Activated CD4-positive, alpha-beta T cell treated with anti-CD3 and anti-CD28 coated beads for 36 hours (primary cell): ENCODE measurements around the gene KISS1. TPM values are rescaled to one million over a fixed set of nuclear protein-coding genes. Genes with fewer than 3 reads are reported as not detected.

ENCODE experiments used
- ATAC-seq: fragments of 200-7000 bp; cut with Tn5 transposase; one replicate; pipeline ENCODE4 v1.10.0; 2021; ENCODE audit warnings: mild to moderate bottlenecking, moderate library complexity
- CTCF ChIA-PET: fragments of 350-600 bp; sonication (Branson Sonifier 250); formaldehyde crosslinking; loops from one replicate; lab custom pipeline; 2021; ENCODE audit warnings: antibody characterized with exemption; lab: Charles Lee
- POLR2A ChIA-PET: fragments of 350-600 bp; sonication (Branson Sonifier 250); formaldehyde crosslinking; loops from one replicate; lab custom pipeline; 2021; ENCODE audit warnings: antibody characterized with exemption, inconsistent platforms; lab: Charles Lee
- DNase-seq: peaks from one replicate; pipeline ENCODE4 v3.0.0-alpha.2; 2020
- H3K27ac Mint-ChIP-seq: one replicate; pipeline ENCODE4 v1.8.0; 2021; ENCODE audit warnings: mixed read lengths
- H3K27me3 Mint-ChIP-seq: one replicate; pipeline ENCODE4 v1.8.0; 2021; ENCODE audit warnings: mixed read lengths
- H3K36me3 Mint-ChIP-seq: one replicate; pipeline ENCODE4 v1.8.0; 2021; ENCODE audit warnings: low read depth, mixed read lengths
- H3K4me1 Mint-ChIP-seq: one replicate; pipeline ENCODE4 v1.8.0; 2021; ENCODE audit warnings: mixed read lengths
- H3K4me3 Mint-ChIP-seq: one replicate; pipeline ENCODE4 v1.8.0; 2021; ENCODE audit warnings: mild to moderate bottlenecking, moderate library complexity, mixed read lengths
- H3K9me3 Mint-ChIP-seq: one replicate; pipeline ENCODE4 v1.8.0; 2021; ENCODE audit warnings: low read depth, mixed read lengths
- intact Hi-C, 2 experiments: fragments of 100-400 bp; cut with DNase I in 1 of 2; cut with micrococcal nuclease in 1 of 2; formaldehyde crosslinking; loops; one replicate each; pipeline versions ENCODE4 v1.14.2 to v1.15.1; 2022 to 2024; cut with DNase I, micrococcal nuclease
- total RNA-seq, 2 experiments: library from RNA; stranded (reverse); gene quantifications; one replicate each; pipeline ENCODE4 v1.2.3, GENCODE V29; 2021

The KISS1 gene
- total RNA-seq, 2 experiments from 2014 or later = not detected

- intact Hi-C loops = no loop called here
- no peaks in the 10 kb centered on the region for H3K36me3 Mint-ChIP-seq
- DNase-seq (no peak), ATAC-seq (no peak)
- H3K9me3 Mint-ChIP-seq = no peaks in the 10 kb centered on the region
- H3K4me1 Mint-ChIP-seq = no peaks in the 10 kb centered on the region
- H3K4me3 Mint-ChIP-seq = no peak overlapping the region
- H3K27ac Mint-ChIP-seq = no peak overlapping the region
- H3K27me3 Mint-ChIP-seq = no peaks in the 10 kb centered on the region
- ChIA-PET POLR2A (no interaction called here), CTCF (interaction anchor here (0.5 to 2.2 kb wide), 6 partner anchors 14 to 1063 kb away, joined by 3 to 7 read pairs (median 3); partner anchors contain the start of gene GOLT1A)
Observed at GRCh38 chr1:204227996-204228785, 31.9 kb upstream of the KISS1 start.

GRCh38 chr1:204227351-204227750 lies 31.1 kb upstream of the KISS1 start:
- ATAC-seq = no peak
- H3K4me1 Mint-ChIP-seq = no peaks in the 10 kb centered on the region
- CTCF ChIA-PET = interaction anchor here (0.7 to 0.9 kb wide), 2 partner anchors 136 to 1062 kb away, joined by 3 to 5 read pairs; no protein-coding TSS in a partner anchor
- no peaks in the 10 kb centered on the region for H3K9me3 Mint-ChIP-seq
- intact Hi-C loops = no loop called here
- DNase-seq = no peak
- no peak overlapping the region for H3K27ac Mint-ChIP-seq
- no peak overlapping the region for H3K4me3 Mint-ChIP-seq
- no peaks in the 10 kb centered on the region for H3K36me3 Mint-ChIP-seq
- POLR2A ChIA-PET = interaction anchor here (0.6 kb wide), 1 partner anchor 816 kb away, joined by 3 read pairs; no protein-coding TSS in a partner anchor
- no peaks in the 10 kb centered on the region for H3K27me3 Mint-ChIP-seq

GRCh38 chr1:204225841-204226735 lies 29.8 kb upstream of the KISS1 start:
- ChIA-PET POLR2A (no interaction called here), CTCF (no interaction called here)
- Mint-ChIP-seq H3K27me3 (no peaks in the 10 kb centered on the region), H3K4me3 (no peak overlapping the region), H3K9me3 (no peaks in the 10 kb centered on the region), H3K27ac (no peak overlapping the region), H3K36me3 (no peaks in the 10 kb centered on the region), H3K4me1 (no peaks in the 10 kb centered on the region)
- DNase-seq (no peak), ATAC-seq (no peak)
- intact Hi-C loops = no loop called here

- ChIA-PET CTCF (interaction anchor here (0.7 kb wide), 1 partner anchor 35 kb away, joined by 3 read pairs; no protein-coding TSS in a partner anchor), POLR2A (no interaction called here)
- Mint-ChIP-seq H3K27me3 (no peaks in the 10 kb centered on the region), H3K9me3 (no peaks in the 10 kb centered on the region), H3K4me3 (no peak overlapping the region), H3K4me1 (no peaks in the 10 kb centered on the region), H3K36me3 (no peaks in the 10 kb centered on the region), H3K27ac (no peak overlapping the region)
- DNase-seq (no peak), ATAC-seq (no peak)
- intact Hi-C loops = no loop called here
Observed at GRCh38 chr1:204224655-204225054, 28.4 kb upstream of the KISS1 start.

GRCh38 chr1:204223129-204223860 lies 27.0 kb upstream of the KISS1 start:
- Mint-ChIP-seq H3K4me1 (peaks cover 3% of the 10 kb centered on the region), H3K36me3 (no peaks in the 10 kb centered on the region), H3K27ac (no peak overlapping the region), H3K4me3 (no peak overlapping the region), H3K9me3 (no peaks in the 10 kb centered on the region), H3K27me3 (no peaks in the 10 kb centered on the region)
- ChIA-PET CTCF (interaction anchor here (0.8 kb wide), 1 partner anchor 16 kb away, joined by 3 read pairs; no protein-coding TSS in a partner anchor), POLR2A (no interaction called here)
- DNase-seq (no peak), ATAC-seq (no peak)
- intact Hi-C loops = no loop called here

GRCh38 chr1:204222764-204223055 lies 26.4 kb upstream of the KISS1 start:
- no peak for ATAC-seq
- Mint-ChIP-seq H3K36me3 (no peaks in the 10 kb centered on the region), H3K27ac (no peak overlapping the region), H3K27me3 (no peaks in the 10 kb centered on the region), H3K4me3 (no peak overlapping the region), H3K4me1 (peaks cover 3% of the 10 kb centered on the region), H3K9me3 (no peaks in the 10 kb centered on the region)
- intact Hi-C loops = no loop called here
- POLR2A ChIA-PET = no interaction called here
- CTCF ChIA-PET = interaction anchor here (0.8 kb wide), 1 partner anchor 16 kb away, joined by 3 read pairs; no protein-coding TSS in a partner anchor
- DNase-seq = no peak

GRCh38 chr1:204222006-204222763 lies 25.9 kb upstream of the KISS1 start:
- Mint-ChIP-seq H3K9me3 (no peaks in the 10 kb centered on the region), H3K27me3 (no peaks in the 10 kb centered on the region), H3K36me3 (no peaks in the 10 kb centered on the region), H3K4me1 (peaks cover 3% of the 10 kb centered on the region), H3K27ac (no peak overlapping the region), H3K4me3 (no peak overlapping the region)
- CTCF ChIA-PET = interaction anchor here (0.8 kb wide), 1 partner anchor 15 kb away, joined by 3 read pairs; no protein-coding TSS in a partner anchor
- no peak for DNase-seq
- ATAC-seq = no peak
- intact Hi-C loops = no loop called here
- POLR2A ChIA-PET = no interaction called here

- no peak for DNase-seq
- Mint-ChIP-seq H3K36me3 (no peaks in the 10 kb centered on the region), H3K27ac (no peak overlapping the region), H3K4me3 (no peak overlapping the region), H3K9me3 (no peaks in the 10 kb centered on the region), H3K27me3 (no peaks in the 10 kb centered on the region), H3K4me1 (peaks cover 3% of the 10 kb centered on the region)
- intact Hi-C loops = no loop called here
- CTCF ChIA-PET = no interaction called here
- POLR2A ChIA-PET = no interaction called here
- ATAC-seq = no peak
Observed at GRCh38 chr1:204221271-204221670, 25.0 kb upstream of the KISS1 start.

GRCh38 chr1:204219971-204220616 lies 23.8 kb upstream of the KISS1 start:
- Mint-ChIP-seq H3K27ac (no peak overlapping the region), H3K4me3 (no peak overlapping the region), H3K9me3 (no peaks in the 10 kb centered on the region), H3K36me3 (no peaks in the 10 kb centered on the region), H3K27me3 (no peaks in the 10 kb centered on the region), H3K4me1 (peaks cover 3% of the 10 kb centered on the region)
- ChIA-PET CTCF (no interaction called here), POLR2A (no interaction called here)
- DNase-seq (no peak), ATAC-seq (no peak)
- intact Hi-C loops = no loop called here

GRCh38 chr1:204218552-204218951 lies 22.3 kb upstream of the KISS1 start:
- H3K4me1 Mint-ChIP-seq = peaks cover 8% of the 10 kb centered on the region
- no peaks in the 10 kb centered on the region for H3K9me3 Mint-ChIP-seq
- ChIA-PET POLR2A (no interaction called here), CTCF (interaction anchor here (0.8 to 1.9 kb wide), 3 partner anchors 97 to 180 kb away, joined by 3 to 8 read pairs (median 3); no protein-coding TSS in a partner anchor)
- ATAC-seq (no peak), DNase-seq (no peak)
- peaks cover 2% of the 10 kb centered on the region for H3K27me3 Mint-ChIP-seq
- no peak overlapping the region for H3K27ac Mint-ChIP-seq
- intact Hi-C loops = no loop called here
- H3K4me3 Mint-ChIP-seq = no peak overlapping the region
- H3K36me3 Mint-ChIP-seq = no peaks in the 10 kb centered on the region
